LNCaP clone FGC (cell line): ENCODE measurements around the gene BCO2.
A peak's percentile ranks its signal among the peaks of the same experiment; 100 is the strongest.

ENCODE experiments used
- DNase-seq: peaks from one replicate; pipeline ENCODE4 v3.0.0-alpha.2; 2011; ENCODE audit warnings: low read depth
- H3K4me3 ChIP-seq: 2 replicates; pipeline ENCODE4 v1.5.1; 2011; ENCODE audit warnings: mild to moderate bottlenecking, low read depth, low read length, control low read depth
- TF ChIP-seq, protein P1 (sequence below): IDR thresholded peaks from 2 replicates; pipeline ENCODE4 v1.5.1; 2012; ENCODE audit warnings: mild to moderate bottlenecking; ENCODE audit not compliant: control insufficient read depth, insufficient read depth; ENCODE audit errors: extremely low read depth

Gene BCO2

DNA sequence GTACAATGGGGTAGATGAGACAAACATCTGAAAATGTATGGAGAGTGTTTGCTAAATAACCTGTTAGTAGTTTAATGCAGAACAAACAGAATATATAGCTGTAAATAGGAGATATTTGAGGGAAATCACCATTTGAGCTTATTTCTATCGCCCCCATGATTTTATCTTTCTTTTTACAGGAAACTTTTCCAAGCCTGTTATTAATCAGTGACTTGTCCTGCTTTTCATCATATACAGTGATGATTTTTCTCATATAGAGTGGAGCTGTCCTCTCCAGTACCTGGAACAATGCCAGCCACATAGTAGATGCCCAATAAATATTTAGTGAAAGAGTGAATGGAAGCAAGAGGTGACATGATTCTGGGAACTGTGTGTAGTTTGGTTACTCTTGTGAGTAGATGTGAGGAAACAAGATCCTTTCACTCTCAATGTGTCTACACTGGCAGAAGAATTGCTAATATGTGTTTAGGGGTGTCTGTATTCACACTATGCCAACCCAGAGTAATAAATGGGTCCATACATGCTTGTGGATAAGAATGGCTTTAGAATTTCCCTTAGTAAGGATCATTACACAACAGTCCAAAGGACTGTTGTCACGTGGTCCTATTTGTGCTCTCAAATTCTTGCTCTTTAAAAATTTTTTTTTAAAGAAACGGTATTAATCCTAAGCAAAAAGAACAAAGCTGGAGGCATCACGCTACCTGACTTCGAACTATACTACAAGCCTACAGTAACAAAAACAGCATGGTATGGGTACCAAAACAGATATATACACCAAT, 48.6 kb downstream of the BCO2 start:
- no peak overlapping the region for H3K4me3 ChIP-seq
- TF ChIP-seq, protein P1, sequence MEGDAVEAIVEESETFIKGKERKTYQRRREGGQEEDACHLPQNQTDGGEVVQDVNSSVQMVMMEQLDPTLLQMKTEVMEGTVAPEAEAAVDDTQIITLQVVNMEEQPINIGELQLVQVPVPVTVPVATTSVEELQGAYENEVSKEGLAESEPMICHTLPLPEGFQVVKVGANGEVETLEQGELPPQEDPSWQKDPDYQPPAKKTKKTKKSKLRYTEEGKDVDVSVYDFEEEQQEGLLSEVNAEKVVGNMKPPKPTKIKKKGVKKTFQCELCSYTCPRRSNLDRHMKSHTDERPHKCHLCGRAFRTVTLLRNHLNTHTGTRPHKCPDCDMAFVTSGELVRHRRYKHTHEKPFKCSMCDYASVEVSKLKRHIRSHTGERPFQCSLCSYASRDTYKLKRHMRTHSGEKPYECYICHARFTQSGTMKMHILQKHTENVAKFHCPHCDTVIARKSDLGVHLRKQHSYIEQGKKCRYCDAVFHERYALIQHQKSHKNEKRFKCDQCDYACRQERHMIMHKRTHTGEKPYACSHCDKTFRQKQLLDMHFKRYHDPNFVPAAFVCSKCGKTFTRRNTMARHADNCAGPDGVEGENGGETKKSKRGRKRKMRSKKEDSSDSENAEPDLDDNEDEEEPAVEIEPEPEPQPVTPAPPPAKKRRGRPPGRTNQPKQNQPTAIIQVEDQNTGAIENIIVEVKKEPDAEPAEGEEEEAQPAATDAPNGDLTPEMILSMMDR: no peak
- DNase-seq: no peak

DNA sequence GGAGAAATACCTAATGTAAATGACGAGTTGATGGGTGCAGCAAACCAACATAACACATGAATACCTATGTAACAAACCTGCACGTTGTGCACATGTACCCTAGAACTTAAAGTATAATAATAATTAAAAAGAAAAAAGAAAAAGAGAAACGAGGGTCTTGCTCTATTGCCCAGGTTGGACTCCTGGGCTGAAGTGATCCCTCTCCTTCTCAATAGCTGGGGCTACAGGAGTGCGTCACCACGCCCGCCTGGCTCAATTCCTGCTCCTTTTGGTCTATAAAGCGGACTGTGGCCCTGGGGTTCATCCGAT, 50.4 kb downstream of the BCO2 start:
- peak overlapping the region; percentile 87 for H3K4me3 ChIP-seq
- no peak for DNase-seq
- TF ChIP-seq, protein P1: no peak

DNA sequence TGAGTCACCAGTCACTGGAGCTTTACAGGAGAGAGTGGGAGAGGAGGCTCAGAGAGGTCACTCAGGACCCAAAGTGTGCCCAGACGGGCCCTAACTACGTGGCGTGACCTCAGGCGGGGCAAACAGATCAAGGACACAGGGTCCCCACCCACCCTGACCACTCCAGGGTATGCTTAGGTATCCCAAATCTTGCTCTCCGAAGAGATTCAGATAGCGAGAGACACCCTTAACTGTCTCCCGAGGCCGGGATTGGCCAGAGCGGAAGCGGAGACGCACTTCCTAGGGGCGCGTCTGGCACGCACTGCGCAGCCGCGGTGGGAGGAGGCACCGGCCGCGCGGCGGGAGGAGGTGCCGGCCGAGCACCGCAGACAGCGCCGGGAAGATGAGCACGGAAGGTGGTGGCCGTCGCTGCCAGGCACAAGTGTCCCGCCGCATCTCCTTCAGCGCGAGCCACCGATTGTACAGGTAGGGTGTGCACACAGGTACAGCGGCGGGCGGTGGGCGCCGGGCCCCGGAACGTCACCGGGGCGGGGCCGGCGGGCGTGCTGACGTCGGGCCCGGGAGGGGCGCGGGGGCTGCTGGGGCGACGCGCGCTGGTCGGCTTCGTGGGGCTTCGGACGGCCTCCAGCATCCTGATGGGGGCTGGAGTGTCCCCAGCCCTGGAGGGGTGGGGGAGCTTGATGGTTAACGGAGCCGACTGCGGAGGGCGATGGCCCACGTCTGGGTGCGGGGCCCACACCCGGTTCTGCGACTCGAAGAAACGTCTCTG, 50.9 kb downstream of the BCO2 start, which contains the start of gene PTS:
PTS (plus strand) TSS at position 367 of the 769 bp plus-strand sequence; CDS start at position 383, 16 bp downstream.
- peak within 1 kb of the TSS; percentile 87 for H3K4me3 ChIP-seq
- TF ChIP-seq, protein P1: no peak
- no peak for DNase-seq

DNA sequence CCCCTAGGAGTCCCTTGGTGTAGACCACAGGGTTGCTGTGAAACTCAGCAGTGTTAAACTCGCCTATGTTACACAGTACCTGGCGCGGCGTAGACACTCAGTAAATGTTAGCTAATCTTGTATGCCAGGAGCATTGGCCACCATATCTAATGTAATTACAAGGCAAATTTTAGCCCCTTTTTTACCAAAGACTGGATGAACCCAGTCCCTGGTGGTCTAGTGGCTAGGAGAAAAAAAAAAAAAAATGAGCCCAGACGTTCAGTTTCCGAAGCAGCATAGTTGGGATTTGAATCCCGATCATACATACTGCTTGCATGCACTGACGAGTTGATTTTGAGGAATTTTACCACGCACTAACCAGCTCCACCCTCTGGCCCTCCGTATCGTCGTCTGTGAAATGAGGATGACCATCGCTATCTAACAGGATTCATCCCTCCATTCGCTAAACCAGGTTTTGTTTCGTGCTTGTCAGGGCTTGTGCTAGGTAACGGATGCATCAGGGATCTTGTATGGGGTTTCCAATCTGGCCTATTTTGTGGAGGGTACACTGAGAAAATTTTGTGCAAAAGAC, 51.6 kb downstream of the BCO2 start:
- TF ChIP-seq, protein P1: no peak
- DNase-seq: no peak
- peak overlapping the region; percentile 87 for H3K4me3 ChIP-seq

DNA sequence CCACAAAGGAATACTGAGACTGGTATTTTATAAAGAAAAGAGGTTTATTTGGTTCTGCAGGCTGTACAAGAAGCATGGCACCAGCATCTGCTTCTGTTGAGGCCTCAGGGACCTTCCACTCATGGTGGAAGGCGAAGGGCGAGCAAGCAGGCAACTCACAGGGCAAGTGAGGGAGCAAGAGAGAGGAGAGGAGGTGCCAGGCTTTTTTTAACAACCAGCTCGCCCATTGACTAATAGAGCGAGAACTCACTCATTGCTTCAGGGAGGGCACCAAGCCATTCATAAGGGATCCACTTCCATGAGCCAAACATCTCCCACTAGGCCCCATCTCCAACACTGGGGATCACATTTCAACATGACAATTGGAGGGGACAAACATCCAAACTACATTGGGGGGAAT, 52.2 kb downstream of the BCO2 start:
- TF ChIP-seq, protein P1: no peak
- H3K4me3 ChIP-seq: peak overlapping the region; percentile 87

DNA sequence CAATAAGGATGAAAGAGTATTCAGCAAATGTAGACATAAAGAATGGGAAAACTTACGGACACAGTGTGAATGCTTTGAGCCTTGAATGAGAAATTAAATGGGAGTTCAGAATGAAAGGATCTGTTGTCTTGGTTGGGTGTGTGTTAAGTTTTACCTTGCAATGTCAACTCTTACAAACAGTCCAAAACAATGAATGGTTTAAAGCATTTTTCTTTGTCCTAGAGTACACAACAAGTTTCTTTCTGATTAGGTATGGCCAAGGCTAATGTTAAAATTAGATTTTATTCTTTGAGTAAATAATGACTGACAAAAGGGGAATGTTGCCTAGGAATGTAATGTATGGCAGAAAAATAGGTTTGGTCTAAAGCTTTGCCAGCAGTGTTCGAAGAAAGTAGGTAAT, 53.4 kb downstream of the BCO2 start:
- H3K4me3 ChIP-seq: no peak overlapping the region
- DNase-seq: no peak
- TF ChIP-seq, protein P1: no peak

More for the DNA sequence above, 52.2 kb downstream of the BCO2 start:
- DNase-seq: no peak
